Measurements from ENCODE around the gene SCRT2. TPM values are rescaled to one million over a fixed set of nuclear protein-coding genes. Genes with fewer than 3 reads are reported as not detected.

SCRT2 gene
- polyA plus RNA-seq, 3 donors, result not detected

DNA sequence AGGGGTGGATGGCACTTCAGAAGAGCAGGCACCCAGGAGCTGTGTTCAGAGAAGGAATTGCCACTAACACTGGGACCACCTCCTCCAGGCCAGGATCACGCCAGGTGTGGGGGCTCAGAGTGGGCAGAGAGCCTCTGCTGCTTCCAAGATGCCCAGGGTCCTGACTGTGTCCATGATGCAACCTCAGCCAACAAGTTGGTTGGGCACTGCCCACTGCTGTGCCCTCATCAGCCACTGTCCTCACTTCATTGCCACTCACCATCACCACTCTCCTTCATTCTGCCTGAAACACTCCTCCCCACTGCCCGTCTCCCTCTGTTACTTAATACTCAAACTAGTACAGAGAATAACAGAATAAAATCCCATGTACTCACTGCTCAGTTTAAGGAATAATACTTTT lies 49.0 kb downstream of the SCRT2 start:
- H3K9me3 ChIP-seq (replicated peaks in 1 of 2; ENCODE audit: control insufficient read depth in 1 of 2, insufficient read depth in 1 of 2, low read length in 2 of 2), result peaks cover 0 to 5% of the 10 kb centered on the region in 2 donors
- H3K27me3 ChIP-seq (ENCODE audit: control insufficient read depth in 2 of 2, insufficient read depth in 2 of 2, low read length in 2 of 2), result no peaks in the 10 kb centered on the region
- H3K9me3 Mint-ChIP-seq, result peaks cover 0 to 10% (median 8%) of the 10 kb centered on the region in 7 donors
- H3K4me2 ChIP-seq (replicated peaks; ENCODE audit: extremely low read depth, low read length, poor library complexity, severe bottlenecking), result no peak overlapping the region
- TF ChIP-seq, protein P1, sequence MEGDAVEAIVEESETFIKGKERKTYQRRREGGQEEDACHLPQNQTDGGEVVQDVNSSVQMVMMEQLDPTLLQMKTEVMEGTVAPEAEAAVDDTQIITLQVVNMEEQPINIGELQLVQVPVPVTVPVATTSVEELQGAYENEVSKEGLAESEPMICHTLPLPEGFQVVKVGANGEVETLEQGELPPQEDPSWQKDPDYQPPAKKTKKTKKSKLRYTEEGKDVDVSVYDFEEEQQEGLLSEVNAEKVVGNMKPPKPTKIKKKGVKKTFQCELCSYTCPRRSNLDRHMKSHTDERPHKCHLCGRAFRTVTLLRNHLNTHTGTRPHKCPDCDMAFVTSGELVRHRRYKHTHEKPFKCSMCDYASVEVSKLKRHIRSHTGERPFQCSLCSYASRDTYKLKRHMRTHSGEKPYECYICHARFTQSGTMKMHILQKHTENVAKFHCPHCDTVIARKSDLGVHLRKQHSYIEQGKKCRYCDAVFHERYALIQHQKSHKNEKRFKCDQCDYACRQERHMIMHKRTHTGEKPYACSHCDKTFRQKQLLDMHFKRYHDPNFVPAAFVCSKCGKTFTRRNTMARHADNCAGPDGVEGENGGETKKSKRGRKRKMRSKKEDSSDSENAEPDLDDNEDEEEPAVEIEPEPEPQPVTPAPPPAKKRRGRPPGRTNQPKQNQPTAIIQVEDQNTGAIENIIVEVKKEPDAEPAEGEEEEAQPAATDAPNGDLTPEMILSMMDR (IDR thresholded peaks at IDR 0.05), result no peak
- no peak overlapping the region for H3K4me3 ChIP-seq (replicated peaks in 1 of 3; ENCODE audit: low read depth in 2 of 3, low read length in 3 of 3)
- H3K27ac ChIP-seq (ENCODE audit: low read depth in 1 of 2, low read length in 2 of 2), result no peak overlapping the region
- peaks cover 2 to 7% (median 3%) of the 10 kb centered on the region in 3 donors for H3K27me3 Mint-ChIP-seq (ENCODE audit: low read depth in 3 of 3)
- no peaks in the 10 kb centered on the region for H3K36me3 ChIP-seq (replicated peaks in 1 of 2; ENCODE audit: control insufficient read depth in 1 of 2, insufficient read depth in 2 of 2, low read length in 2 of 2)
- H3K9ac ChIP-seq (ENCODE audit: insufficient read depth, low read length, poor library complexity, severe bottlenecking), result no peak overlapping the region
- no peak overlapping the region for H2AFZ ChIP-seq (ENCODE audit: insufficient read depth, low read depth, low read length, poor library complexity, severe bottlenecking)
- H3K4me1 ChIP-seq (ENCODE audit: control insufficient read depth in 1 of 2, insufficient read depth in 2 of 2, low read length in 2 of 2), result no peaks in the 10 kb centered on the region
- 91% methylated on average over 1 of the region's 2 CpGs for WGBS (ENCODE audit: insufficient coverage)
- H4K20me1 ChIP-seq (ENCODE audit: insufficient read depth, low read length), result no peaks in the 10 kb centered on the region
- no peak for DNase-seq
- no peaks in the 10 kb centered on the region for H3K79me2 ChIP-seq (ENCODE audit: insufficient read depth, low read length)
- no peaks in the 10 kb centered on the region for H3K36me3 Mint-ChIP-seq
- no peak overlapping the region for H3K4me3 Mint-ChIP-seq
- intact Hi-C loops (cut with micrococcal nuclease), result no loop called here
- H3K27ac Mint-ChIP-seq, result peak overlapping the region in 2 of 7 donors; percentile 28 to 72
- peaks cover 1% of the 10 kb centered on the region for H3K4me1 Mint-ChIP-seq

DNA sequence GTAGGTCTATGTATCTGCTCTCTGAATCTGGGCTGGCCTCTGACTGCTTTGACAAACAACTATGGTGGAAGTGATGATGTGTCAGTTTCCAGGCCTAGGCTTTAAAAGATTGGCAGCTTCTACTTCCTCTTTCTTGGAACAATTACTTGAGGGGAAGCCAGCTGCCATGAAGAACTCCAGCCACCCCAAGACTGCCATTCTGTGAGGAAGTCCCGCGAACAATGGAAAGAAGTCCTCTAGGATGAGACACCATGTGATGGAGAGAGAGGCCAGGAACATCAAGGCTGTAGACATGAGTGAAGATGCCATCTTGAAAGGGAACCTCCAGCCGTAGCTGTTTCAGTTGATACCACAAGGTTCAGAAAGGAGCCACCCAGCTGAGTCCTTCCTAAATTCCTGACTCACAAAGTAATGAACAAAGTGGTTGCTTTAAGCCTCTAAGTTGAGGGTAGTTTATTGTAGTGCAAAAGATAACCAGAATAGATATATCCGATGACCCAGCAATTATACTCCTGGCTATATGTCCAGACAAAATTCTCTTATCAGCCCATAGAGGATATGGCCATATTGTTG lies 50.2 kb downstream of the SCRT2 start:
- no peaks in the 10 kb centered on the region for H3K4me1 ChIP-seq (ENCODE audit: control insufficient read depth in 1 of 2, insufficient read depth in 2 of 2, low read length in 2 of 2)
- DNase-seq, result peak; percentile 6 to 16 (median 12)
- no peak overlapping the region for H3K27ac ChIP-seq (ENCODE audit: low read depth in 1 of 2, low read length in 2 of 2)
- no CpG with 5 or more reads among the region's 4 CpGs for WGBS (ENCODE audit: insufficient coverage)
- H3K36me3 ChIP-seq (replicated peaks in 1 of 2; ENCODE audit: control insufficient read depth in 1 of 2, insufficient read depth in 2 of 2, low read length in 2 of 2), result no peaks in the 10 kb centered on the region
- TF ChIP-seq, protein P1 (IDR thresholded peaks at IDR 0.05), result no peak
- H3K4me2 ChIP-seq (replicated peaks; ENCODE audit: extremely low read depth, low read length, poor library complexity, severe bottlenecking), result no peak overlapping the region
- peaks cover 3% of the 10 kb centered on the region for H3K4me1 Mint-ChIP-seq
- H2AFZ ChIP-seq (ENCODE audit: insufficient read depth, low read depth, low read length, poor library complexity, severe bottlenecking), result no peak overlapping the region
- H3K27me3 ChIP-seq (ENCODE audit: control insufficient read depth in 2 of 2, insufficient read depth in 2 of 2, low read length in 2 of 2), result no peaks in the 10 kb centered on the region
- H3K36me3 Mint-ChIP-seq, result no peaks in the 10 kb centered on the region
- peaks cover 3 to 7% (median 5%) of the 10 kb centered on the region in 3 donors for H3K27me3 Mint-ChIP-seq (ENCODE audit: low read depth in 3 of 3)
- no peak overlapping the region for H3K4me3 Mint-ChIP-seq
- no peaks in the 10 kb centered on the region for H4K20me1 ChIP-seq (ENCODE audit: insufficient read depth, low read length)
- peaks cover 0 to 5% of the 10 kb centered on the region in 2 donors for H3K9me3 ChIP-seq (replicated peaks in 1 of 2; ENCODE audit: control insufficient read depth in 1 of 2, insufficient read depth in 1 of 2, low read length in 2 of 2)
- peaks cover 0 to 10% (median 8%) of the 10 kb centered on the region in 7 donors for H3K9me3 Mint-ChIP-seq
- H3K27ac Mint-ChIP-seq, result no peak overlapping the region
- intact Hi-C loops (cut with micrococcal nuclease), result no loop called here
- H3K79me2 ChIP-seq (ENCODE audit: insufficient read depth, low read length), result no peaks in the 10 kb centered on the region
- H3K9ac ChIP-seq (ENCODE audit: insufficient read depth, low read length, poor library complexity, severe bottlenecking), result no peak overlapping the region
- no peak overlapping the region for H3K4me3 ChIP-seq (replicated peaks in 1 of 3; ENCODE audit: low read depth in 2 of 3, low read length in 3 of 3)
